ENCODE results near the gene FAM13C.

DNA sequence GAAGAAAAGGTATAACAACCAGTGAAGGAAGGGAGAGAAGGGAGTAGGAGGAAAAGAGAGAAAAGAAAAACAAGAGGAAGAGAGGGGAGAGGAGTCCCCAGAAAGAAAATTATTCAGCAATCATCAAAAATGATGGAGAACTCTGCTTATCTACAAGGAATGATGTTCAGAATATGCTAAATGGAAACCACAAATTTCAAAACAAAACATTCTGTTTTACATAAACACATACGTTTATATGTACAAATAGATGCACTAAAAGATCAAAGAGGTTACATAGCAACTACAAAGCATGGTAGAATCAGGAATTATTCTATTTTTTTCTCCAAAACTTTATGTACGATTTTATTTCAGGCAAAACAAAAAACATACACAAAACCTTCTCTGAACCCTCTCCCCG, 91.9 kb downstream of the FAM13C start:
- TF ChIP-seq POLR2AphosphoS5 (IDR thresholded peaks at IDR 0.05): no peak
- TF ChIP-seq, protein P1, sequence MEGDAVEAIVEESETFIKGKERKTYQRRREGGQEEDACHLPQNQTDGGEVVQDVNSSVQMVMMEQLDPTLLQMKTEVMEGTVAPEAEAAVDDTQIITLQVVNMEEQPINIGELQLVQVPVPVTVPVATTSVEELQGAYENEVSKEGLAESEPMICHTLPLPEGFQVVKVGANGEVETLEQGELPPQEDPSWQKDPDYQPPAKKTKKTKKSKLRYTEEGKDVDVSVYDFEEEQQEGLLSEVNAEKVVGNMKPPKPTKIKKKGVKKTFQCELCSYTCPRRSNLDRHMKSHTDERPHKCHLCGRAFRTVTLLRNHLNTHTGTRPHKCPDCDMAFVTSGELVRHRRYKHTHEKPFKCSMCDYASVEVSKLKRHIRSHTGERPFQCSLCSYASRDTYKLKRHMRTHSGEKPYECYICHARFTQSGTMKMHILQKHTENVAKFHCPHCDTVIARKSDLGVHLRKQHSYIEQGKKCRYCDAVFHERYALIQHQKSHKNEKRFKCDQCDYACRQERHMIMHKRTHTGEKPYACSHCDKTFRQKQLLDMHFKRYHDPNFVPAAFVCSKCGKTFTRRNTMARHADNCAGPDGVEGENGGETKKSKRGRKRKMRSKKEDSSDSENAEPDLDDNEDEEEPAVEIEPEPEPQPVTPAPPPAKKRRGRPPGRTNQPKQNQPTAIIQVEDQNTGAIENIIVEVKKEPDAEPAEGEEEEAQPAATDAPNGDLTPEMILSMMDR (IDR thresholded peaks at IDR 0.05; ENCODE audit: poor library complexity, severe bottlenecking): no peak
- TF ChIP-seq TAF1 (IDR thresholded peaks at IDR 0.05; ENCODE audit: low read depth): no peak
- no peak for TF ChIP-seq EP300 (conservative IDR thresholded peaks at IDR 0.05; ENCODE audit: poor library complexity, severe bottlenecking)
- TF ChIP-seq MXI1 (conservative IDR thresholded peaks at IDR 0.05; ENCODE audit: poor library complexity, severe bottlenecking): no peak

Measured in neural cell (in vitro differentiated cells).